Measurements from ENCODE around the gene MKKS. TPM values are rescaled to one million over a fixed set of nuclear protein-coding genes. Genes with fewer than 3 reads are reported as not detected.
A peak's percentile ranks its signal among the peaks of the same experiment; 100 is the strongest.

MKKS gene
- total and polyA plus RNA-seq, 9 of the 15 experiments (the other 6 are each of a cell fraction or from before 2014, with no cell fraction given): 6.8 to 26.8 (median 12.0) TPM

DNA sequence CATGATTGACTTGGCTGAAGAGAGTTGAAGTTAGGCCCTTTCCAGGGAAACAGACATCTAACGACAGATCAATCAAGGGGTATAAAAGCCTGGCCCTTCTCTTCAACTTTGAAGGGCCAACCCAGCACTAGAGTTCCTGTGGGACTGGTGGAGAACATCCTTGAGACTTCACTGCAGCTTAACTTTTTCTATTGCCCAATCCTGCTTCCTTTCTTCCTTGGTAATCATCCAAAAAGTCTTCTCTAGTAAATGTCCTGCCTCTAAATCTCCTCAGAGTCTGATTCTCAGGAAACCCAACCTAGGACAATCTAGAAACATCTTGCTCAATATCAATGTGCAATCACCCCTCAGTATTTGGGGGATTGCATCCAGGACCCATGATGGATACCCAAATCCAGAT is 1.9 kb downstream of the MKKS start:
- FAIRE-seq (no peak), ATAC-seq (no peak), DNase-seq (ENCODE audit: extremely low read depth in 1 of 4, low spot score in 3 of 4) (no peak)
- no CpG with 5 or more reads among the region's 1 CpG for WGBS (ENCODE audit: insufficient coverage, low coverage, missing lambda C conversion rate)
- POLR2A ChIA-PET: no interaction called here
- H3K9ac ChIP-seq (ENCODE audit: insufficient read depth in 1 of 2, low read depth in 2 of 2, low read length in 2 of 2): peak overlapping the region; percentile 17 to 80; a peak in 2 of 4 replicates
- H3K4me2 ChIP-seq (ENCODE audit: insufficient read depth, low read length): peak overlapping the region; percentile 49; the same call in 1 of the 2 replicates
- in situ Hi-C loops (cut with MboI) (no loop called here), intact Hi-C loops (cut with micrococcal nuclease) (loop anchor here (5.0 kb wide), 1 partner anchor 60 kb away; no protein-coding TSS in a partner anchor)
- CTCF ChIA-PET (ENCODE audit: low intra/inter-chr PET ratio): no interaction called here
- TF ChIP-seq CEBPB (tag; IDR thresholded peaks at IDR 0.05) (peak; percentile 51; the same call in 1 of the 2 replicates), TSC22D4 (tag; IDR thresholded peaks at IDR 0.05) (no peak), CEBPG (CRISPR knock-in tag; IDR thresholded peaks at IDR 0.05) (no peak), CEBPG (tag; conservative IDR thresholded peaks at IDR 0.05 in 1 of 2, IDR thresholded peaks at IDR 0.05 in 1 of 2) (0 out of 4 replicates have a peak, but pooled peaks of 1 of the 2 experiments have one; percentile 30)
- no peaks in the 10 kb centered on the region for H3K9me3 ChIP-seq (replicated peaks; ENCODE audit: control insufficient read depth, insufficient read depth, low read depth, low read length)
- TSS peak; percentile 27 for BruUV-seq (replicated peaks)
- H3K27ac ChIP-seq (ENCODE audit: extremely low read depth, low read depth, low read length): peak overlapping the region; percentile 48; the same call in 1 of the 3 replicates
- H3K27me3 ChIP-seq (ENCODE audit: control insufficient read depth in 2 of 2, insufficient read depth in 2 of 2, low read length in 2 of 2): no peaks in the 10 kb centered on the region
- H3K36me3 ChIP-seq (ENCODE audit: control insufficient read depth, insufficient read depth, low read length): peaks cover 8% of the 10 kb centered on the region; the same call in 2 of the 3 replicates
- H3K79me2 ChIP-seq (ENCODE audit: control insufficient read depth, insufficient read depth, low read length): peaks cover 88% of the 10 kb centered on the region
- peaks cover 12 to 17% of the 10 kb centered on the region in 2 experiments; a peak in 4 of 5 replicates for H3K4me1 ChIP-seq (replicated peaks in 1 of 2; ENCODE audit: control insufficient read depth in 2 of 2, insufficient read depth in 2 of 2, low read length in 2 of 2)
- no peaks in the 10 kb centered on the region for H3K9me1 ChIP-seq (ENCODE audit: control insufficient read depth, insufficient read depth, low read length)
- no peaks in the 10 kb centered on the region for H4K20me1 ChIP-seq (replicated peaks; ENCODE audit: control insufficient read depth, insufficient read depth, low read length)
- no peak overlapping the region for H2AFZ ChIP-seq (ENCODE audit: low read depth, low read length)
- H3K4me3 ChIP-seq: no peak overlapping the region

DNA sequence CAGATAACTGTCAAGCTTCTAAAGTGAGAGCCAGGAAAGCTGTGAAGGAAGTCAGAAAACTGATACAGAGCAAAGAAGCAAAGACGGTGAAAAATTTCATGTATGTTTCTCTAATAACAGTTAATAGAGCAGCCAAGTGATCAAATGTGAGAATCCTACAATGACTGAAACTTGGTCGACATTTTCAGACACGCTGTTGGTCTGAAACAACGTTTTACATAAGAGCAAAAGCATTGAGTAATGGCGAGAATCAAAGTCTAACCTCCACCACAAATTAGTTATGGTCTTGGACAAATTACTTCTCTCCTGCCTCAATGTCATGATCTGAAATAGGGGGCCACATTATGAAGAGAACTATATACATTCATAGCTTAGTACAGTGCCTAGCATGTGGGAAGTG is 3.3 kb downstream of the MKKS start:
- in situ Hi-C loops (cut with MboI) (no loop called here), intact Hi-C loops (cut with micrococcal nuclease) (loop anchor here (5.0 kb wide), 1 partner anchor 62 kb away; no protein-coding TSS in a partner anchor)
- CTCF ChIA-PET (ENCODE audit: low intra/inter-chr PET ratio): no interaction called here
- H3K9me3 ChIP-seq (replicated peaks; ENCODE audit: control insufficient read depth, insufficient read depth, low read depth, low read length): no peaks in the 10 kb centered on the region
- no peak overlapping the region for H3K27ac ChIP-seq (ENCODE audit: extremely low read depth, low read depth, low read length)
- peaks cover 87% of the 10 kb centered on the region for H3K79me2 ChIP-seq (ENCODE audit: control insufficient read depth, insufficient read depth, low read length)
- DNase-seq (ENCODE audit: extremely low read depth in 1 of 4, low spot score in 3 of 4): no peak
- BruUV-seq (replicated peaks): no TSS peak
- no peaks in the 10 kb centered on the region for H3K9me1 ChIP-seq (ENCODE audit: control insufficient read depth, insufficient read depth, low read length)
- H3K4me1 ChIP-seq (replicated peaks in 1 of 2; ENCODE audit: control insufficient read depth in 2 of 2, insufficient read depth in 2 of 2, low read length in 2 of 2): peaks cover 8 to 14% of the 10 kb centered on the region in 2 experiments; a peak in 4 of 5 replicates
- H2AFZ ChIP-seq (ENCODE audit: low read depth, low read length): no peak overlapping the region
- POLR2A ChIA-PET: no interaction called here
- H3K4me2 ChIP-seq (ENCODE audit: insufficient read depth, low read length): 0 out of 2 replicates have a peak overlapping the region, but pooled peaks have one; percentile 12
- no peak overlapping the region for H3K9ac ChIP-seq (ENCODE audit: insufficient read depth in 1 of 2, low read depth in 2 of 2, low read length in 2 of 2)
- H3K4me3 ChIP-seq: no peak overlapping the region
- no peaks in the 10 kb centered on the region for H3K27me3 ChIP-seq (ENCODE audit: control insufficient read depth in 2 of 2, insufficient read depth in 2 of 2, low read length in 2 of 2)
- ATAC-seq: no peak
- 61% methylated on average over 5 of the region's 5 CpGs for WGBS (ENCODE audit: insufficient coverage, low coverage, missing lambda C conversion rate)
- peaks cover 15% of the 10 kb centered on the region; the same call in 2 of the 3 replicates for H3K36me3 ChIP-seq (ENCODE audit: control insufficient read depth, insufficient read depth, low read length)
- no peaks in the 10 kb centered on the region for H4K20me1 ChIP-seq (replicated peaks; ENCODE audit: control insufficient read depth, insufficient read depth, low read length)
- FAIRE-seq: no peak
- no peak for TF ChIP-seq PHF8 (IDR thresholded peaks at IDR 0.05; ENCODE audit: borderline replicate concordance, low read length)
- TF ChIP-seq, protein P1, sequence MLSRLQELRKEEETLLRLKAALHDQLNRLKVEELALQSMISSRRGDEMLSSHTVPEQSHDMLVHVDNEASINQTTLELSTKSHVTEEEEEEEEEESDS (CRISPR knock-in tag; IDR thresholded peaks at IDR 0.05): no peak
- no peak for TF ChIP-seq SIX5 (IDR thresholded peaks at IDR 0.05; ENCODE audit: borderline replicate concordance in 1 of 2, insufficient read depth in 1 of 2, low read depth in 1 of 2, low read length in 2 of 2)
- TF ChIP-seq ERF (CRISPR knock-in tag; IDR thresholded peaks at IDR 0.05): no peak
- TF ChIP-seq ARNT (IDR thresholded peaks at IDR 0.05): no peak
- TF ChIP-seq NR2F6 (CRISPR knock-in tag; IDR thresholded peaks at IDR 0.05): no peak
- TF ChIP-seq NCOR1 (IDR thresholded peaks at IDR 0.05): no peak
- TF ChIP-seq ZNF174 (CRISPR knock-in tag; IDR thresholded peaks at IDR 0.05): no peak
- TF ChIP-seq POU5F1 (IDR thresholded peaks at IDR 0.05; ENCODE audit: borderline replicate concordance, low read depth, low read length, partially characterized antibody): no peak
- no peak for TF ChIP-seq RBM22 (IDR thresholded peaks at IDR 0.05; ENCODE audit: low read depth, low read length, poor library complexity, severe bottlenecking)
- TF ChIP-seq EHMT2 (IDR thresholded peaks at IDR 0.05): no peak
- TF ChIP-seq, protein P2, sequence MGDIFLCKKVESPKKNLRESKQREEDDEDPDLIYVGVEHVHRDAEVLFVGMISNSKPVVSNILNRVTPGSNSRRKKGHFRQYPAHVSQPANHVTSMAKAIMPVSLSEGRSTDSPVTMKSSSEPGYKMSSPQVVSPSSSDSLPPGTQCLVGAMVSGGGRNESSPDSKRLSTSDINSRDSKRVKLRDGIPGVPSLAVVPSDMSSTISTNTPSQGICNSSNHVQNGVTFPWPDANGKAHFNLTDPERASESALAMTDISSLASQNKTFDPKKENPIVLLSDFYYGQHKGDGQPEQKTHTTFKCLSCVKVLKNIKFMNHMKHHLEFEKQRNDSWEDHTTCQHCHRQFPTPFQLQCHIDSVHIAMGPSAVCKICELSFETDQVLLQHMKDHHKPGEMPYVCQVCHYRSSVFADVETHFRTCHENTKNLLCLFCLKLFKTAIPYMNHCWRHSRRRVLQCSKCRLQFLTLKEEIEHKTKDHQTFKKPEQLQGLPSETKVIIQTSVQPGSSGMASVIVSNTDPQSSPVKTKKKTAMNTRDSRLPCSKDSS (IDR thresholded peaks at IDR 0.05; ENCODE audit: low read depth, partially characterized antibody): no peak
